Measurements from ENCODE around the gene FNBP1. TPM values are rescaled to one million over a fixed set of nuclear protein-coding genes. Genes with fewer than 3 reads are reported as not detected.

Gene FNBP1
- total RNA-seq, 6 donors from 2014 or later: 34.8 to 85.4 (median 51.6) TPM

GRCh38 chr9:129885018-129885669 is 157.8 kb downstream of the FNBP1 start:
- peaks cover 38 to 63% (median 51%) of the 10 kb centered on the region in 4 donors for H3K4me1 ChIP-seq
- TF ChIP-seq POLR2AphosphoS5 (IDR thresholded peaks at IDR 0.05): no peak
- TF ChIP-seq, protein P1, sequence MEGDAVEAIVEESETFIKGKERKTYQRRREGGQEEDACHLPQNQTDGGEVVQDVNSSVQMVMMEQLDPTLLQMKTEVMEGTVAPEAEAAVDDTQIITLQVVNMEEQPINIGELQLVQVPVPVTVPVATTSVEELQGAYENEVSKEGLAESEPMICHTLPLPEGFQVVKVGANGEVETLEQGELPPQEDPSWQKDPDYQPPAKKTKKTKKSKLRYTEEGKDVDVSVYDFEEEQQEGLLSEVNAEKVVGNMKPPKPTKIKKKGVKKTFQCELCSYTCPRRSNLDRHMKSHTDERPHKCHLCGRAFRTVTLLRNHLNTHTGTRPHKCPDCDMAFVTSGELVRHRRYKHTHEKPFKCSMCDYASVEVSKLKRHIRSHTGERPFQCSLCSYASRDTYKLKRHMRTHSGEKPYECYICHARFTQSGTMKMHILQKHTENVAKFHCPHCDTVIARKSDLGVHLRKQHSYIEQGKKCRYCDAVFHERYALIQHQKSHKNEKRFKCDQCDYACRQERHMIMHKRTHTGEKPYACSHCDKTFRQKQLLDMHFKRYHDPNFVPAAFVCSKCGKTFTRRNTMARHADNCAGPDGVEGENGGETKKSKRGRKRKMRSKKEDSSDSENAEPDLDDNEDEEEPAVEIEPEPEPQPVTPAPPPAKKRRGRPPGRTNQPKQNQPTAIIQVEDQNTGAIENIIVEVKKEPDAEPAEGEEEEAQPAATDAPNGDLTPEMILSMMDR (IDR thresholded peaks at IDR 0.05): peak in 3 of 6 experiments; percentile 4 to 56 (median 26)
- peaks cover 0 to 11% (median 4%) of the 10 kb centered on the region in 4 donors for H3K36me3 ChIP-seq
- DNase-seq (peak in 1 of 2 donors; percentile 71), ATAC-seq (ENCODE audit: low FRiP score in 2 of 2) (peak; percentile 61 to 69)
- no peaks in the 10 kb centered on the region for H3K27me3 ChIP-seq
- H3K27ac ChIP-seq: peak overlapping the region; percentile 84 to 90 (median 86)
- peak overlapping the region; percentile 11 to 53 (median 37) for H3K4me3 ChIP-seq
- WGBS, 2 donors: 18 to 22% methylated on average over 11 to 27 of the region's 27 CpGs
- H3K9me3 ChIP-seq: no peaks in the 10 kb centered on the region

DNA sequence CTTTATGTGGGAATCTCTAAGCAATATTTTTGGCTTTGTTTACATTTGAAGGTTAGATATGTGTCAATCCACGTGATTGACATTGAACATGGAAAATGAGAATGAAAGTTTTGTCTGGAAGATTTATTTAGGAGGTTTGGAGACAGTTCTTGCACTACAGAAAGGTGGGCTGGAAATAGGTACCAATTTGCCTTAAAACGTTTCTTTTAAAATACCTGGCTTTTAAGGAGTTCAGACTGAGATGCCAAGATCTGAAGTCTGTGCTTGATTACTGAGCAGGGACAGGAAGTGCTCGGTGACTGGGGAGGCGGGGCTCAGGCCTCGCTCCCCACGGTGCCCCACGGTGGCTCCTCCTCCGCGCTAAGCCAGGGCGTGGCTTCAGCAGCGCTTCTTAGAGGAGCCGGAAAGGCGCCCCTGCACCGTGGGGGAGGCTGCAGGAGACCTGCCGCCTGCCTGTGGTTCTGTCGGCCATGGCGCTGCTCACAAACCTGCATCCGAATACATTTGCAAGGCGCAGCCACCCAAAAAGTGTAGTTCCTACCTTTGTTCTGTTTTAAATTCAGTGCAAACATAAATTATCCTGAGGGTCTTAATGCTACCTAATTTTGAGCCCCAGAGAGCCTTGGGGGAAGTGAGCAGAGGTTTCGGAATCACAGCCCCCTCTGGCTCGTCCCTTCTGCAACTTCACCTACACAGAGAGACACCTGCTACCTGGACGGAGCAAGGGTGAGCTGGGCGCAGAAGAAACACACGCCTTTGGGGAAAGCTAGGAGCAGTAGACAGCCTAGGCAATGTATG is 158.6 kb downstream of the FNBP1 start:
- Histone ChIP-seq H3K36me3 (peaks cover 0 to 18% (median 5%) of the 10 kb centered on the region in 4 donors), H3K4me1 (peaks cover 34 to 56% (median 44%) of the 10 kb centered on the region in 4 donors), H3K9me3 (no peaks in the 10 kb centered on the region), H3K4me3 (peak overlapping the region; percentile 11 to 53 (median 37)), H3K27me3 (no peaks in the 10 kb centered on the region), H3K27ac (peak overlapping the region; percentile 84 to 90 (median 86))
- 12 to 19% methylated on average over 14 to 17 of the region's 24 CpGs for WGBS, 2 donors
- peak; percentile 84 to 91 for ATAC-seq (ENCODE audit: low FRiP score in 2 of 2)
- TF ChIP-seq POLR2AphosphoS5 (IDR thresholded peaks at IDR 0.05) (peak; percentile 35 to 51), POLR2A (IDR thresholded peaks at IDR 0.05) (peak in 1 of 4 donors; percentile 72)
- TF ChIP-seq, protein P1 (IDR thresholded peaks at IDR 0.05): no peak
- DNase-seq: peak; percentile 96

DNA sequence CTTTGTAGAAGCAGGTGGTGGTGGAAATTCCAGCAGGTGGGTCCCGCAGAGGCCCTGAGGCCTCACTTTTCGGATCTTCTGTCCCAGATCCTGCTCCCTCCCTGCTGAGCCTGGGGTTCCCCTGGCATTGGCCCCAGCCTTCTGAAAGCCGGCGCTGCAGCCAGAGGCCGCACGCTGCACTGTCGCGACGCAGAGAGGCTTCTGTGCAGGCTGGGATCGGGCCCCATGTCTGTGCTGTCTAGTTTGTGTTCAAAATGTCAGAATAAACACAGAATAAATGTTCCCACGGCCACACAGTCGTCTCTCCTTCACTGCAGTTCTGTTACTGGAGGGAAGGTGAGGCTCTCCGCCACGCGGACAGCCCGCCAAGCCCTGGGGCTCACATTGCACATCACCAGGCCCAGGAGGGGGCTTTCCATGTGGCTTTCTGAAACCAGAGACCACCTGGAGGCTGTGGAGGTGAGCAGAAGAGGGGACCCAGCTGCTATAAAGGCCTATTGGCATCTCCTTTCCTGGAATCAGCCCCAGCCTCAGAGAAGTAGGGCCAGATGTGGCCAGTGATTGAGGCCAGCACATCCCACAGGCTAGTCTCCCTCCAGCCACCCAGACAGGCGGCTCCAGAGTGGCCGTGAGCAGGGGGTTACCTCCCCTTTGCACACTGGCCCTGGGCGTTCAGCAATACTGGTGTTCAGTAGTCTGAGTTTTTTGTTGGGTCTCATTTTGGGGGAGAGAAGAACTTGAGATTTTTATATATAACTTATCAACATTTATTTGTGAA is 161.3 kb downstream of the FNBP1 start:
- no peaks in the 10 kb centered on the region for H3K9me3 ChIP-seq
- ATAC-seq (ENCODE audit: low FRiP score in 2 of 2) (no peak), DNase-seq (no peak)
- no peak overlapping the region for H3K4me3 ChIP-seq
- no peak overlapping the region for H3K27ac ChIP-seq
- H3K4me1 ChIP-seq: peaks cover 27 to 33% (median 30%) of the 10 kb centered on the region in 4 donors
- no peaks in the 10 kb centered on the region for H3K27me3 ChIP-seq
- H3K36me3 ChIP-seq: peaks cover 0 to 18% (median 10%) of the 10 kb centered on the region in 4 donors
- TF ChIP-seq, protein P1 (IDR thresholded peaks at IDR 0.05): no peak
- no peak for TF ChIP-seq POLR2AphosphoS5 (IDR thresholded peaks at IDR 0.05)
- TF ChIP-seq POLR2A (IDR thresholded peaks at IDR 0.05): no peak
- TF ChIP-seq EP300 (IDR thresholded peaks at IDR 0.05): no peak
- 83 to 85% methylated on average over 15 to 17 of the region's 19 CpGs for WGBS, 2 donors

DNA sequence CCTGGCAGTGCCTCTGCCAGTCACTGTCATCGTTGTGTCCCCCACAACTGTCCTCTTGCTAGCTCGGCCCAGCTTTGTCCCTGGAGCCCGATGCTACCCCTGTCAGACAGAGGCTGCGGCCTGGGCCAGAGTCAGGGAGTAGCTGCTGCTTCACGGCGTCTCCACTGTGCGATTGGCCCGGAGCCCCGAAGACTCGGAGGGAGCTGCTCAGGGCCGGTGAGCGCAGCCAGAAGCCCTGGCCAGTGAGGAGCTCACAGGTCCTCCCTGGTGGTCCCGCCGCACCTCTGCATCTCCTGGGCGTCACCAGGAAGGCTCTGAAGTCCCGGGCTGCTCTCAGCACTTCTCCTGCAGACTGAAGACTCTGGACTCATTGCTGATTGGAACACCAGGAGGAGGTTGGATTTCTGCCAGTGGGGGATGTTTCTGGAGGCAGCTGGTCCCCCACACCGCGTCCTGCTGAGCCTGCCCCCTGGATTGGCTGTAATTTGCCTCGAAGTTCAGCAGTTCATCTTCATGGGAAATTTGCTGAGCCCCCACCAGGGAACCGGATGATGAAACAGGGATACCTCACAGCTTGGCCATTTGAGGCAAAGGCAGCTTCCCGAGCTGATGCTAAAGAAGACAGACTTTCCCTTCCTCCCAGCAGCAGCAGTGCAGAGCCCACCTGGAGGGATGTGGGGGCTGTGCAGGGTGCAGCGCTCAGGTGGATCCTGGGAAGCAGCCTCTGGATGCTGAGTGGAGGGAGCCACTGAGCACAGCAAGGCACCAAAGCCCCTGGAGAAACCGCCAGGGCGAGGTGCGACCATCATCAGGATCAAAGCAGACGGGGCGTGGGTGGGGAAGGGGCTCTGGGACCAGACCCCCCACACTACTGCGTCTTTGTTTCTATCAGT is 162.1 kb downstream of the FNBP1 start:
- no peaks in the 10 kb centered on the region for H3K9me3 ChIP-seq
- ATAC-seq (ENCODE audit: low FRiP score in 2 of 2) (no peak), DNase-seq (no peak)
- H3K4me3 ChIP-seq: no peak overlapping the region
- TF ChIP-seq EP300 (IDR thresholded peaks at IDR 0.05) (no peak), POLR2A (IDR thresholded peaks at IDR 0.05) (no peak), POLR2AphosphoS5 (IDR thresholded peaks at IDR 0.05) (no peak)
- TF ChIP-seq, protein P1 (IDR thresholded peaks at IDR 0.05): no peak
- 84 to 86% methylated on average over 18 to 28 of the region's 28 CpGs for WGBS, 2 donors
- H3K36me3 ChIP-seq: peaks cover 4 to 23% (median 13%) of the 10 kb centered on the region in 4 donors
- no peaks in the 10 kb centered on the region for H3K27me3 ChIP-seq
- peaks cover 20 to 24% (median 22%) of the 10 kb centered on the region in 4 donors for H3K4me1 ChIP-seq
- H3K27ac ChIP-seq: no peak overlapping the region
